ENCODE data around the gene SH3RF3. TPM values are rescaled to one million over a fixed set of nuclear protein-coding genes. Genes with fewer than 3 reads are reported as not detected.

Gene SH3RF3
- total and polyA plus RNA-seq, 9 of the 15 experiments (the other 6 are each of a cell fraction or from before 2014, with no cell fraction given), result 0.02 TPM; not detected in 8

DNA sequence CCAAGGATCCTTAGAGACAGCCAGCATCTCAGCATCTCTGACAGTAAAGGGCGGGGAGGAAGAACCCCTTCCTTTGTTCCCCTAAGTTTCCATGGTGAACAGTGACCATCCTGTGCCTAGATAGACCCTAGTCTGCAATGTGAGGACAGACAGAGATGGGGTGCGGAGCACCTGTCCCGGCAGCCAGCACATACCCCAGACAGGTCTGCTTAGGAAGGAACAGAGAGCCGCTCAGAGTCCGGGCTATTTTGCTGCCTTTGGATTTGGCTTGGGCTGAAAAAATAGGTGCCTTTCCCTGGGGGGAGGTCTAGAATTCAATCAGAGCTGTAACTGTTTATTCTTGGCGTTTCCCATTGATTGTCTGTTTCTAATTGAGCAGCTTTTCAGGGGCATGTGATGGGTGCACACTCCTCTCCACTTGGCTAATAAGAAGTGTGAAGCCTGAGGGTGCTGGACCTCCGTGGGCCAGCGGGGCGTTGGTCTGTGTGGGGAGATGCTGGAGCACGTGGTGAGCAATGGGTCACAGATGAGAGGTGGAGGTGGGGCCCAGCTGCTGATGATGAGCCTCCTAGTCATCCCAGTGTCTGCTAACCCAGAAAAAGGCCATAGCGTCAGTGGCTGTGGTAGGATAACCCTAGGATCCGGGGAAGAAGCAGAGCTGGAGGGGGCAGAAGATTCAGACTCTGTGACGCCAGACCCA lies 247.9 kb downstream of the SH3RF3 start (continued):
- TF ChIP-seq, protein P1, sequence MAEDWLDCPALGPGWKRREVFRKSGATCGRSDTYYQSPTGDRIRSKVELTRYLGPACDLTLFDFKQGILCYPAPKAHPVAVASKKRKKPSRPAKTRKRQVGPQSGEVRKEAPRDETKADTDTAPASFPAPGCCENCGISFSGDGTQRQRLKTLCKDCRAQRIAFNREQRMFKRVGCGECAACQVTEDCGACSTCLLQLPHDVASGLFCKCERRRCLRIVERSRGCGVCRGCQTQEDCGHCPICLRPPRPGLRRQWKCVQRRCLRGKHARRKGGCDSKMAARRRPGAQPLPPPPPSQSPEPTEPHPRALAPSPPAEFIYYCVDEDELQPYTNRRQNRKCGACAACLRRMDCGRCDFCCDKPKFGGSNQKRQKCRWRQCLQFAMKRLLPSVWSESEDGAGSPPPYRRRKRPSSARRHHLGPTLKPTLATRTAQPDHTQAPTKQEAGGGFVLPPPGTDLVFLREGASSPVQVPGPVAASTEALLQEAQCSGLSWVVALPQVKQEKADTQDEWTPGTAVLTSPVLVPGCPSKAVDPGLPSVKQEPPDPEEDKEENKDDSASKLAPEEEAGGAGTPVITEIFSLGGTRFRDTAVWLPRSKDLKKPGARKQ (CRISPR knock-in tag; IDR thresholded peaks at IDR 0.05), result no peak
- TF ChIP-seq, protein P2, sequence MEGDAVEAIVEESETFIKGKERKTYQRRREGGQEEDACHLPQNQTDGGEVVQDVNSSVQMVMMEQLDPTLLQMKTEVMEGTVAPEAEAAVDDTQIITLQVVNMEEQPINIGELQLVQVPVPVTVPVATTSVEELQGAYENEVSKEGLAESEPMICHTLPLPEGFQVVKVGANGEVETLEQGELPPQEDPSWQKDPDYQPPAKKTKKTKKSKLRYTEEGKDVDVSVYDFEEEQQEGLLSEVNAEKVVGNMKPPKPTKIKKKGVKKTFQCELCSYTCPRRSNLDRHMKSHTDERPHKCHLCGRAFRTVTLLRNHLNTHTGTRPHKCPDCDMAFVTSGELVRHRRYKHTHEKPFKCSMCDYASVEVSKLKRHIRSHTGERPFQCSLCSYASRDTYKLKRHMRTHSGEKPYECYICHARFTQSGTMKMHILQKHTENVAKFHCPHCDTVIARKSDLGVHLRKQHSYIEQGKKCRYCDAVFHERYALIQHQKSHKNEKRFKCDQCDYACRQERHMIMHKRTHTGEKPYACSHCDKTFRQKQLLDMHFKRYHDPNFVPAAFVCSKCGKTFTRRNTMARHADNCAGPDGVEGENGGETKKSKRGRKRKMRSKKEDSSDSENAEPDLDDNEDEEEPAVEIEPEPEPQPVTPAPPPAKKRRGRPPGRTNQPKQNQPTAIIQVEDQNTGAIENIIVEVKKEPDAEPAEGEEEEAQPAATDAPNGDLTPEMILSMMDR (IDR thresholded peaks at IDR 0.05 in 2 of 3, conservative IDR thresholded peaks at IDR 0.05 in 1 of 3; ENCODE audit: insufficient read depth in 2 of 3, low read depth in 1 of 3, low read length in 3 of 3), result no peak
- TF ChIP-seq, protein P3, sequence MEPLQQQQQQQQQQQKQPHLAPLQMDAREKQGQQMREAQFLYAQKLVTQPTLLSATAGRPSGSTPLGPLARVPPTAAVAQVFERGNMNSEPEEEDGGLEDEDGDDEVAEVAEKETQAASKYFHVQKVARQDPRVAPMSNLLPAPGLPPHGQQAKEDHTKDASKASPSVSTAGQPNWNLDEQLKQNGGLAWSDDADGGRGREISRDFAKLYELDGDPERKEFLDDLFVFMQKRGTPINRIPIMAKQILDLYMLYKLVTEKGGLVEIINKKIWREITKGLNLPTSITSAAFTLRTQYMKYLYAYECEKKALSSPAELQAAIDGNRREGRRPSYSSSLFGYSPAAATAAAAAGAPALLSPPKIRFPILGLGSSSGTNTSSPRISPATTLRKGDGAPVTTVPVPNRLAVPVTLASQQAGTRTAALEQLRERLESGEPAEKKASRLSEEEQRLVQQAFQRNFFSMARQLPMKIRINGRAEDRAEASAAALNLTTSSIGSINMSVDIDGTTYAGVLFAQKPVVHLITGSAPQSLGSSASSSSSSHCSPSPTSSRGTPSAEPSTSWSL (CRISPR knock-in tag; IDR thresholded peaks at IDR 0.05; ENCODE audit: borderline replicate concordance), result no peak
- TF ChIP-seq GATAD2A (IDR thresholded peaks at IDR 0.05), result no peak
- no peak for TF ChIP-seq RFX1 (IDR thresholded peaks at IDR 0.05)
- TF ChIP-seq ILF3 (IDR thresholded peaks at IDR 0.05; ENCODE audit: borderline replicate concordance), result no peak
- TF ChIP-seq ZNF23 (CRISPR knock-in tag; IDR thresholded peaks at IDR 0.05), result no peak
- no peak for TF ChIP-seq NR1H2 (CRISPR knock-in tag; IDR thresholded peaks at IDR 0.05)
